Neural progenitor cell (in vitro differentiated cells): Measurements from ENCODE around the gene DNAI2. TPM values are rescaled to one million over a fixed set of nuclear protein-coding genes. Genes with fewer than 3 reads are reported as not detected.

ENCODE experiments used
- DNase-seq: peaks from one replicate; pipeline ENCODE4 v3.0.0-alpha.2; 2016; ENCODE audit warnings: low spot score
- H2AFZ ChIP-seq: fragments of 200-600 bp; sonication (generic); replicated peaks from 2 replicates; pipeline ENCODE4 v1.6.1; 2016; ENCODE audit warnings: antibody characterized with exemption
- H3F3A ChIP-seq: fragments of 200-600 bp; sonication (generic); 2 replicates; pipeline ENCODE4 v1.6.1; 2016; ENCODE audit warnings: antibody characterized with exemption, low read depth
- H3K27ac ChIP-seq: fragments of 200-600 bp; sonication (generic); 2 replicates; pipeline ENCODE4 v1.5.1; 2016; ENCODE audit warnings: mild to moderate bottlenecking
- H3K27me3 ChIP-seq: fragments of 200-600 bp; sonication (generic); 2 replicates; pipeline ENCODE4 v1.6.1; 2016; ENCODE audit warnings: mild to moderate bottlenecking, moderate library complexity
- H3K36me3 ChIP-seq: fragments of 200-600 bp; sonication (generic); 2 replicates; pipeline ENCODE4 v1.5.1; 2016
- H3K4me1 ChIP-seq: fragments of 200-600 bp; sonication (generic); 2 replicates; pipeline ENCODE4 v1.6.1; 2016; ENCODE audit warnings: mixed run types
- H3K4me2 ChIP-seq: fragments of 200-600 bp; sonication (generic); 2 replicates; pipeline ENCODE4 v1.6.1; 2016
- H3K4me3 ChIP-seq: fragments of 200-600 bp; sonication (generic); 2 replicates; pipeline ENCODE4 v1.5.1; 2016
- H3K79me2 ChIP-seq: fragments of 200-600 bp; sonication (generic); 2 replicates; pipeline ENCODE4 v1.6.1; 2016; ENCODE audit warnings: low read depth
- H3K9ac ChIP-seq: fragments of 200-600 bp; sonication (generic); 2 replicates; pipeline ENCODE4 v1.6.1; 2016
- H3K9me3 ChIP-seq: fragments of 200-600 bp; sonication (generic); 2 replicates; pipeline ENCODE4 v1.5.1; 2016; ENCODE audit warnings: low read depth
- H4K20me1 ChIP-seq: fragments of 200-600 bp; sonication (generic); 2 replicates; pipeline ENCODE4 v1.6.1; 2016; ENCODE audit warnings: low read depth
- H3K27ac Mint-ChIP-seq: 3 replicates; pipeline ENCODE4 v1.8.0; 2021; ENCODE audit warnings: mixed read lengths
- H3K27me3 Mint-ChIP-seq: 2 replicates; pipeline ENCODE4 v1.8.0; 2022; ENCODE audit warnings: low read depth, mild to moderate bottlenecking, inconsistent platforms, moderate library complexity, mixed read lengths; ENCODE audit not compliant: insufficient read depth
- H3K36me3 Mint-ChIP-seq: 3 replicates; pipeline ENCODE4 v1.8.0; 2021; ENCODE audit warnings: mixed read lengths
- H3K4me1 Mint-ChIP-seq: 3 replicates; pipeline ENCODE4 v1.8.0; 2021; ENCODE audit warnings: mixed read lengths
- H3K4me3 Mint-ChIP-seq: 3 replicates; pipeline ENCODE4 v1.8.0; 2021; ENCODE audit warnings: mild to moderate bottlenecking, moderate library complexity, mixed read lengths
- H3K9me3 Mint-ChIP-seq: 3 replicates; pipeline ENCODE4 v1.8.0; 2020; ENCODE audit warnings: mixed read lengths
- EZH2 ChIP-seq: fragments of 200-600 bp; sonication (generic); IDR thresholded peaks from 2 replicates; pipeline ENCODE4 v1.6.1; 2017; ENCODE audit warnings: antibody characterized with exemption, mild to moderate bottlenecking, moderate library complexity
- EZH2phosphoT487 ChIP-seq: fragments of 200-600 bp; sonication (generic); IDR thresholded peaks from 2 replicates; pipeline ENCODE4 v1.6.1; 2017; ENCODE audit warnings: antibody characterized with exemption
- total RNA-seq: library from RNA; depleted of rRNA; stranded (reverse); fragments of >200 nt; gene quantifications from 2 replicates; pipeline ENCODE4 v1.2.3, GENCODE V29; 2015; ENCODE audit warnings: low replicate concordance
- TF ChIP-seq, protein P1 (sequence below): fragments of 200-600 bp; sonication (generic); IDR thresholded peaks from 2 replicates; pipeline ENCODE4 v1.5.1; 2017; ENCODE audit warnings: antibody characterized with exemption, mild to moderate bottlenecking

DNAI2 gene
- total RNA-seq, 1 donor from 2014 or later: not detected

DNA sequence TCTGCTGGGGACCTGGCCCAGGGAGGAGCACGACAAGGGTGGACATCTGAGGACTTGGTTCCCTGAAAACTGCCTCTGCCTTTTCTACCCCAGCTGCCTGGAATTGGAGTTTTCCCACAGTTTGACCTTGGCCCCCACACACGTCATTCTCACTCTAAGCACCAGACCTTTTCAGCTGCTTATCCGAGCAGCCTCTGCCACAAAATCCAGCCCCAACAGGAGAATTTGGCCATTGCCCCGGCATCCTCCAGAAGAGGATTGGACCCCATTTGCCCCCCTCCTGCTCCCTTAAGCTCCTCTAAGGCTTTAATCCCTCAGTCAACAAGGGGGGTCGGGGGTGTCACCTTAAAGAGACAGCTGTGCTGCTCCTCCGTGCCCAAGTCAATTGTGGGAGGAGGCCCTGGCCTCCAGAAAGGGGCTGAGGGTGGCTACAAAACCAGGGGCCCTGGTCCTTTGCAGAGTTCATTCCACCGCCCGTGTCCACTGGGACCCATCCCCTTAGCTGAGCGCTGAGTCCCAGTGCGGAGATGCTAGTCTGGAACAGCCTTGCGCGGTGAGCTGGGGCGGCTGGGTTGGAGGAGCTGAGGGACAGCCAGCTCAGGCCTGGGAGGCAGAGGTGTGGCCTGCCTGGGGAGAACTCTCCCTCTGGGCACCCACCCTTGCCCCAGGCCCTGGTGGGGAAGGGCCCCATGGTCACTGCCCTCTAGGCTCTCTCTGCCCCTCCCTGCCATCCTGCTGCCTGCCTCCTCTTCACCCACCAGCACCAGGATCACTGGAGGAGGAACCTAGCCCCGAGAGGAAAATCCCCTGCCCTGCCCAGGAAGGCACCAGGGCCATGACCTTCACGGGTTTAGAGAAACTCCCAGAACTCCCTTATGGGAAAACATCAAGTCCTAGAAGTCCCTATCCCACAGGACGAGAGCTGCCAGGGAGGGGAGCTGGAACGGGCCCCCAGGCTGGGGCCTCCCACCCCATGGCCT, 41.8 kb upstream of the DNAI2 start:
- H3F3A ChIP-seq: peaks cover 10% of the 10 kb centered on the region
- Mint-ChIP-seq H3K27me3 (peaks cover 12% of the 10 kb centered on the region), H3K36me3 (peaks cover 1% of the 10 kb centered on the region), H3K27ac (no peak overlapping the region), H3K4me1 (peaks cover 30% of the 10 kb centered on the region), H3K4me3 (no peak overlapping the region), H3K9me3 (no peaks in the 10 kb centered on the region)
- peak; percentile 64 for DNase-seq
- H4K20me1 ChIP-seq: no peaks in the 10 kb centered on the region
- H3K27me3 ChIP-seq: no peaks in the 10 kb centered on the region
- H3K4me3 ChIP-seq: no peak overlapping the region
- peaks cover 31% of the 10 kb centered on the region for H3K4me1 ChIP-seq
- H3K36me3 ChIP-seq: no peaks in the 10 kb centered on the region
- peak overlapping the region; percentile 45 for H3K4me2 ChIP-seq
- H3K27ac ChIP-seq: no peak overlapping the region
- H3K9ac ChIP-seq: no peak overlapping the region
- no peaks in the 10 kb centered on the region for H3K79me2 ChIP-seq
- TF ChIP-seq EZH2 (no peak), EZH2phosphoT487 (no peak)
- TF ChIP-seq, protein P1, sequence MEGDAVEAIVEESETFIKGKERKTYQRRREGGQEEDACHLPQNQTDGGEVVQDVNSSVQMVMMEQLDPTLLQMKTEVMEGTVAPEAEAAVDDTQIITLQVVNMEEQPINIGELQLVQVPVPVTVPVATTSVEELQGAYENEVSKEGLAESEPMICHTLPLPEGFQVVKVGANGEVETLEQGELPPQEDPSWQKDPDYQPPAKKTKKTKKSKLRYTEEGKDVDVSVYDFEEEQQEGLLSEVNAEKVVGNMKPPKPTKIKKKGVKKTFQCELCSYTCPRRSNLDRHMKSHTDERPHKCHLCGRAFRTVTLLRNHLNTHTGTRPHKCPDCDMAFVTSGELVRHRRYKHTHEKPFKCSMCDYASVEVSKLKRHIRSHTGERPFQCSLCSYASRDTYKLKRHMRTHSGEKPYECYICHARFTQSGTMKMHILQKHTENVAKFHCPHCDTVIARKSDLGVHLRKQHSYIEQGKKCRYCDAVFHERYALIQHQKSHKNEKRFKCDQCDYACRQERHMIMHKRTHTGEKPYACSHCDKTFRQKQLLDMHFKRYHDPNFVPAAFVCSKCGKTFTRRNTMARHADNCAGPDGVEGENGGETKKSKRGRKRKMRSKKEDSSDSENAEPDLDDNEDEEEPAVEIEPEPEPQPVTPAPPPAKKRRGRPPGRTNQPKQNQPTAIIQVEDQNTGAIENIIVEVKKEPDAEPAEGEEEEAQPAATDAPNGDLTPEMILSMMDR: no peak
- no peaks in the 10 kb centered on the region for H3K9me3 ChIP-seq
- no peak overlapping the region for H2AFZ ChIP-seq

DNA sequence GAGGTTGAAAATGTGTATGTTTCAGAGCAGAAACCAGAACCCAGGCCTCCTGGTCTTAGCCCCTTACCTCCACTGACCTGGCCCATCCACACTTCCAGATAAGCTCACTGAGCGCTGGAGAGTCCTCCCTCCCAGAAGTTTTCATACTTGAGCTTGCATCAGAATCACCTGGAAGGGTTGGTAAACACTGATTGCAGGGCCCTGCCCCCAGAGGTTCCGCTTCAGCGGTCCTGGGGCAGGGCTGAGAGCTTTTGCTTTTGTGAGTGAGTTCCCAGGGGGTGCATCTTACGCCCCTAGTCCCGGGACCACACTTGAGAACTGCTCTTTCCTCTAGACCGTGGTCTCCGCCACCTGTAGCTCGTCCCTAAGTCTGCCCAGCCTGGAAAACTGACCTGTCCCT, 40.1 kb upstream of the DNAI2 start:
- Histone ChIP-seq H3K4me1 (peaks cover 31% of the 10 kb centered on the region), H3K27me3 (no peaks in the 10 kb centered on the region), H4K20me1 (no peaks in the 10 kb centered on the region), H3K4me3 (no peak overlapping the region), H3K4me2 (no peak overlapping the region), H3K79me2 (no peaks in the 10 kb centered on the region), H3K9ac (no peak overlapping the region), H3K27ac (no peak overlapping the region), H3F3A (peaks cover 10% of the 10 kb centered on the region), H2AFZ (no peak overlapping the region), H3K9me3 (no peaks in the 10 kb centered on the region), H3K36me3 (no peaks in the 10 kb centered on the region)
- no peak for TF ChIP-seq EZH2phosphoT487
- TF ChIP-seq EZH2: no peak
- TF ChIP-seq, protein P1: no peak
- no peak overlapping the region for H3K4me3 Mint-ChIP-seq
- peaks cover 30% of the 10 kb centered on the region for H3K4me1 Mint-ChIP-seq
- DNase-seq: no peak
- H3K27ac Mint-ChIP-seq: no peak overlapping the region
- H3K27me3 Mint-ChIP-seq: peaks cover 8% of the 10 kb centered on the region
- no peaks in the 10 kb centered on the region for H3K9me3 Mint-ChIP-seq
- no peaks in the 10 kb centered on the region for H3K36me3 Mint-ChIP-seq

DNA sequence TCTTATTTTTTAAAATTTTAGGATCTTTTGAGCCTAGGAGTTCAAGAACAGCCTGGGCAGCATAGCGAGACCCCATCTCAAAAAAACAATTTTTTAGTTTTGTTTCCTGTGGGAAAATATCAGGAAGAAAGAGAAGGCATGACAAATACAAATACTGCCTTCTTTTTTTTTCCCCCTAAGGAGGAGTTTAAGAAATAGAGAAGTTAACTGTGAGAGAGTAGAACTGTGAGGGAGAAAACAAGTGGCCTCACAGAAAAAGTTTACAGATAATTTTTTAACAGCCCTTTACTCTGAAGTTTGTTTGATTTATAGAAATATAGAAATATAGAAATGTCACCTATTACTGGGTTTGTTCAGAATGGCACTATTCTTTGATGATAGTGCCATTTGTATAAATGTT, 39.5 kb upstream of the DNAI2 start:
- H3K36me3 Mint-ChIP-seq: no peaks in the 10 kb centered on the region
- Histone ChIP-seq H4K20me1 (no peaks in the 10 kb centered on the region), H3K79me2 (no peaks in the 10 kb centered on the region), H3K36me3 (no peaks in the 10 kb centered on the region), H3K9ac (no peak overlapping the region), H3K27me3 (no peaks in the 10 kb centered on the region), H3F3A (peaks cover 16% of the 10 kb centered on the region), H3K4me1 (peaks cover 33% of the 10 kb centered on the region), H3K27ac (no peak overlapping the region), H3K9me3 (no peaks in the 10 kb centered on the region), H2AFZ (no peak overlapping the region), H3K4me2 (no peak overlapping the region), H3K4me3 (no peak overlapping the region)
- H3K27me3 Mint-ChIP-seq: peaks cover 8% of the 10 kb centered on the region
- TF ChIP-seq EZH2phosphoT487 (no peak), EZH2 (no peak)
- TF ChIP-seq, protein P1: no peak
- DNase-seq: no peak
- no peak overlapping the region for H3K27ac Mint-ChIP-seq
- H3K9me3 Mint-ChIP-seq: no peaks in the 10 kb centered on the region
- H3K4me3 Mint-ChIP-seq: no peak overlapping the region
- H3K4me1 Mint-ChIP-seq: peaks cover 30% of the 10 kb centered on the region
